Glomerular endothelial cell (primary cell): ENCODE results near the gene COQ8A. TPM values are rescaled to one million over a fixed set of nuclear protein-coding genes. Genes with fewer than 3 reads are reported as not detected.
"Not testable (repeated sequence)": the region's sequence is repeated elsewhere in the genome, so short reads cannot be mapped to it uniquely, and the experiment has no call there.

Source experiments
- DNase-seq: peaks from one replicate; pipeline ENCODE4 v3.0.0-alpha.2; 2011; ENCODE audit warnings: low read depth, low spot score; ENCODE audit errors: extremely low read depth
- total RNA-seq: library from RNA; depleted of rRNA; stranded (reverse); fragments of >200 nt; gene quantifications from 2 replicates; pipeline ENCODE4 v1.2.3, GENCODE V29; 2015

The COQ8A gene
- total RNA-seq, 1 donor from 2014 or later: 8.4 TPM

- not testable (repeated sequence) for DNase-seq
Observed at GRCh38 chr1:226999579-226999978, 59.5 kb downstream of the COQ8A start.

DNA sequence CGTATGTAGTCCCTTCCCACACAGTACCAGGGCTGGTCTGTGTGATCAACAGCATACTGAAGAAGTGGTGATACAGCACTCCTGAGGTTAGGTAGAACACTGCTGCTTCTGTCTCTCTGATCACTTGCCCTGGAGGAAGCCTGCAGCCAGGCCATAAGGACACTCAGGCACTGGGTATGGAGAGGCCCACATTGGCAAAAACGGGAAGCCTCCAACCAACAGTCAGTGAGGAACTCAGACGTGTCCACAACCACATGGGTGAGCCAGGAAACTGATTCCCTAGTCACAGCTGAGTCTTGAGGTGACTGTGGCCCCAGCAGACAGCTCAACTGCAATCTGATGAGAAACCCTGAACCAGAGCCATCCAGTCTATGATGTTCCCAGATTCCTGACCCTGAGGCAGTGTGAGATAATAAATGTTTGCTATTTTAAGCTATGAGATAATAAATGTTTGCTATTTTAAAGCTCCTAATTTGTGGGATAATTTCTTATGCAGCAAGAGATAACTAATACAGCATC lies 62.5 kb downstream of the COQ8A start:
- no peak for DNase-seq

DNA sequence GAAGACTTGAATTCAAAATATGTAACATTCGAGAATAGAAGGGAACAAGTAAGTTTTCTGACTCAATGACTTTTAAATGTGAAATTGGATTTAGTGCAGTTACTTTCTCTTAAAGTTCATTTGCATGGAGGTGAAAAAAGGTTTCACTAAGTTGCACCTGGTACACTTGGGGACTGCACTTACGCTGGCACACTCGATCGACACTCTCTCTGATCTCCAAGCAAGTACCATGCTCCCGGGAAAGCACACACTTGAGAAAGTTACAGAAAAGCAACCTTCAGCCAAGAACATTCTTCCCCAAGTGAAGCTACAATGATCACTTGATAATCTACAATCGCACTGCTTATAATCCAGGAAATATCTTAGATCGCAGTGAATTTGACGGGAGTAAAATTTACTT lies 63.1 kb downstream of the COQ8A start:
- DNase-seq: no peak

DNA sequence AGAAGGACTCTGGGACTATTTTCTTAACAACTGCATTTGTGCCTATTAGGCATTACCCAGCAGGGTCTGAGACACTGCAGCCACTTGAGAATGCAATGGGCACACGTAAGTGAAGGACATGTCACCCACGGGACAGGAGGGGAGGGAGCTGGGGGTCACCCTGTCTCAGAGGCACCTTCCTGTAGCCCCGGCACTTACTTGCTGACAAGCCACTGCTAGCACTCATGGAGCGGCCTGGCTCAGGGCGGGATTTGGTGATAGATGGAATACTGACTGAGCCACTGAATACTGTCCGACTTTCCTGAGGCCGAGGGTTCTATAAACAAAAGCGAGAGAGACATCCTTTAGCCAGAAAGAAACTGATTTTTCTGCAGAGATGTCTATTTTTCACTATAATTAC lies 64.7 kb downstream of the COQ8A start:
- no peak for DNase-seq

DNA sequence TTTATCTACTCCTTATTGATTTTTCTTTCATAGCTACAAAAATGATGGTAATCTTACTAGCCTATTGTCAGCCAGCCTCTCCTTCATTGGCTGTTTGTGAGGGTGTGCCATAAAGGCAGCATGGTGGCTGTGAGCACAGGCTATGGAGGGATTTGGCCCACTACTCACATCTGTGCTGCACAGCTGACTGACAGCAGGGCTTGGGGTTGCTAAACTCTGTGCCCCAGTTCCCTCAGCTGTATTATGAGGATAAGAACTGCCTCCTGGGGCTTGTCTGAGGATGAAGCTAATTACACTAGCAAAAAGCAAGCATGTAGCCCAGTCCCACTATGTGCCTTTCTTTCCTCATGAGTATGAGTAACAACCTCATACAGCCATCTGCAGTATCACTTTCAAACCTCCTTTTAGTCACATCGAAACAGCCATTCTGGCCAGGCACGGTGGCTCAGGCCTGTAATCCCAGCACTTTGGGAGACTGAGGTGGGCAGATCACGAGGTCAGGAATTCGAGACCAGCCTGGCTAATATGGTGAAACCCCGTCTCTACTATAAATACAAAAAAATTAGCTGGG lies 66.2 kb downstream of the COQ8A start:
- DNase-seq: no peak

- no peak for DNase-seq
Observed at GRCh38 chr1:227009937-227010336, 69.8 kb downstream of the COQ8A start.

DNA sequence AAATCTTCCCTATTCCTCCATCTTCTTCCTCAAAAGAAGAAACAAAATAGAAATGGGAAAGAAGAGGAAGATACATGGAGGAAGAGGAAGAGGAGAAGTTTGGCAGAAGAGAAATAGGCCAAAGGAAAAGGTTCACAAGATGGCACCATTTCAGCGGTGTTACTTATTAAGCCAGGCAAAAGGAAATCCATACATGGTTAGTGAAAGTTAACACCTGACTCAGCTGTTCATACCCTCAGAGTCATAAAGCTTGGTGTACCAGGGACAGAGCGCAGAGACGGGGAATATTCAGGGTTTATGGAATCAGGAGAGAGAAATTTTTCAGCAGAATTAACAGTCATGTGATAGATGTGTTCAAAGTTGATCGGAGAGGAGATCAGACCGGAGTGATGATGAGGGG lies 70.6 kb downstream of the COQ8A start:
- DNase-seq: no peak

- no peak for DNase-seq
Observed at GRCh38 chr1:227016990-227017389, 76.9 kb downstream of the COQ8A start.

DNA sequence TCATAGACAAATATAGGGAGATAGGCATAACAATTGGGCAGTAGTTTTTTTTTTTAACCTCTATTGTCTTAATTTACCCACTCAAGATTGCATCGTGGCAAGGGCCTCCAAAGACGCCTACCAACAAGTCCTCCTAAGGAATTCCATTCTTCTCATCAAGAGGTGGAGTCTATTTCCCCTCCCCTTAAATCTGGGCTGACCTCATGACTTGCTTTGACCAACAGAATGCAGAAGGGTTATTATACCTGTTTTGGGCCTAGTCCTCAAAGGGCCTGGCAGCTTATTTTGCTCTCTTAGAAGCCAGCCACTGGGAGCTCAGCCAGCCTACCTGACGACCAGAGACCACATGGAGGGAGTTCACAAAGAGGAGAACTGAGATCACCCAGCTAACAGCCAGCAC lies 92.3 kb downstream of the COQ8A start:
- no peak for DNase-seq

GRCh38 chr1:227033880-227034279 lies 93.8 kb downstream of the COQ8A start:
- DNase-seq: no peak

DNA sequence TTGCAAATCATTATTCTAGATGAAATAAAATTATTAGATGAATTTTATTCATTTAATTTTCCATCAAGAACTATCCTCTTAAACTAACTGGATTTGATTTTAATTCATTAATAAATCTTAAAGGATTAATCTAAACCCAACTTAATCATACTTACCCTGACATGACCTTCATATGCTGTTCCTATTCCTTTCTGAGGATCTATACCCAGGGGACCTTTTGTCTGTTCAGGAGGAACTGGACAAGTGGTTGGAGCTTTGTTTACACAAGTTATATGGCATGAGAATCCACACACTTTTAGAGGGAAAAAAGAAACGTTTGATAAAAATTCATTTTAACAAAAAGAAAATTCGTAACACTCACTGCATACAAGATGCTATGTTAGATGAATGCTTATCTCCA lies 95.2 kb downstream of the COQ8A start:
- DNase-seq: no peak

- DNase-seq: no peak
Observed at GRCh38 chr1:227037121-227037520, 97.0 kb downstream of the COQ8A start.

Other genes with a start within 250 kb of the COQ8A start
- gene ITPKB, start 201.0 kb upstream of the COQ8A start, total RNA-seq: 73.0 and 140 TPM in 2 replicates
- gene PSEN2, start 69.7 kb upstream of the COQ8A start, total RNA-seq: 16.7 and 25.2 TPM in 2 replicates